Smooth muscle cell (in vitro differentiated cells): ENCODE results near the gene TMCC1. TPM values are rescaled to one million over a fixed set of nuclear protein-coding genes. Genes with fewer than 3 reads are reported as not detected.

Experiments used
- DNase-seq: peaks from one replicate; lab custom pipeline; 2025; ENCODE audit not compliant: unreplicated experiment; lab: John Stamatoyannopoulos, UW
- H2AFZ ChIP-seq: fragments of 200-600 bp; sonication (generic); 2 replicates; pipeline ENCODE4 v1.6.0; 2016; ENCODE audit warnings: antibody characterized with exemption, low read depth, mild to moderate bottlenecking
- H3F3A ChIP-seq: fragments of 200-600 bp; sonication (generic); 2 replicates; pipeline ENCODE4 v1.6.0; 2017; ENCODE audit warnings: antibody characterized with exemption, low read depth
- H3K27ac ChIP-seq: fragments of 200-600 bp; sonication (generic); 2 replicates; pipeline ENCODE4 v1.5.1; 2016; ENCODE audit warnings: low read depth, mild to moderate bottlenecking
- H3K27me3 ChIP-seq: fragments of 200-600 bp; sonication (generic); 2 replicates; pipeline ENCODE4 v1.6.1; 2016; ENCODE audit warnings: low read depth, mild to moderate bottlenecking
- H3K36me3 ChIP-seq: fragments of 200-600 bp; sonication (generic); 2 replicates; pipeline ENCODE4 v1.5.1; 2016; ENCODE audit warnings: low read depth
- H3K4me1 ChIP-seq: fragments of 200-600 bp; sonication (generic); 2 replicates; pipeline ENCODE4 v1.5.1; 2016; ENCODE audit warnings: low read depth
- H3K4me2 ChIP-seq: fragments of 200-600 bp; sonication (generic); 2 replicates; pipeline ENCODE4 v1.6.0; 2016; ENCODE audit warnings: mild to moderate bottlenecking
- H3K4me3 ChIP-seq: fragments of 200-600 bp; sonication (generic); 2 replicates; pipeline ENCODE4 v1.5.1; 2016; ENCODE audit warnings: mild to moderate bottlenecking
- H3K79me2 ChIP-seq: fragments of 200-600 bp; sonication (generic); 2 replicates; pipeline ENCODE4 v1.6.0; 2016; ENCODE audit warnings: low read depth, mild to moderate bottlenecking
- H3K9ac ChIP-seq: fragments of 200-600 bp; sonication (generic); 2 replicates; pipeline ENCODE4 v1.6.0; 2016; ENCODE audit warnings: low read depth
- H3K9me3 ChIP-seq: fragments of 200-600 bp; sonication (generic); replicated peaks from 2 replicates; pipeline ENCODE4 v1.5.1; 2016; ENCODE audit warnings: low read depth
- H4K20me1 ChIP-seq: fragments of 200-600 bp; sonication (generic); 2 replicates; pipeline ENCODE4 v1.6.0; 2016; ENCODE audit warnings: low read depth
- WGBS: methylation state at CpG from one replicate; pipeline ENCODE4 v1.1.7; 2016; ENCODE audit warnings: low lambda C conversion rate; 5-methylcytosine and 5-hydroxymethylcytosine counted together
- polyA plus RNA-seq: library from polyadenylated mRNA; unstranded; fragments of >200 nt; fragmentation: Nextera tagmentation; extraction: Ambion mirVana; gene quantifications from 2 replicates; pipeline ENCODE4 v1.2.1, GENCODE V29; 2016
- small RNA-seq: library from RNA; depleted of rRNA; stranded (forward); fragments of <200 nt; gene quantifications from one replicate; pipeline ENCODE3, GENCODE V24; 2014
- total RNA-seq: library from RNA; depleted of rRNA; stranded (reverse); fragments of >200 nt; gene quantifications from 2 replicates; pipeline ENCODE4 v1.2.3, GENCODE V29; 2014
- TF ChIP-seq, protein P1 (sequence below): fragments of 200-600 bp; sonication (generic); IDR thresholded peaks from 2 replicates; pipeline ENCODE4 v1.5.1; 2017; ENCODE audit warnings: borderline replicate concordance, mild to moderate bottlenecking, antibody characterized with exemption; ENCODE audit not compliant: insufficient read depth, poor library complexity, severe bottlenecking

Gene TMCC1
- total and polyA plus RNA-seq, 2 experiments from 2014 or later, result 5.3 to 17.8 TPM

DNA sequence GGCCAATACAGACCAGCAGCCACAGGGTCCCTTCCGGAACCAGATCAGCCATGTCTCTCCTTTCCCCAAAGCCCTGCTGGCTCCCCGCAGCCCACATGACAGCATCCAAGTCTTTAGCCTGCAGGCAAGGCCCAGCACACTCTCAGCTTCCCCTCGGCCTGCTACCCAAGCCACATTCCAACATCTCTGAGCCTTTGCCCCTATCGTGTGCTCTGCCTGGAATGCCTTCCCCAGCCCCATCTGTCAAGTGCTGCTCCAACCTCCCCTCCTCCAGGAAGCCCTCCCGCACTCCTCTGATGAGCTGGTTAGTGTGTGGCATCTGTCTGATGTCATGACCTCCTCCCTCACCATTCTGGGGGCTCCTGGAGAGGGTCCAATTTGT is 295.5 kb downstream of the TMCC1 start:
- peak overlapping the region; percentile 87 for H3K27ac ChIP-seq
- H3K79me2 ChIP-seq, result peaks cover 87% of the 10 kb centered on the region

More for the DNA sequence above, 295.5 kb downstream of the TMCC1 start:
- no peaks in the 10 kb centered on the region for H3K36me3 ChIP-seq
- H3K27me3 ChIP-seq, result no peaks in the 10 kb centered on the region
- H3K4me1 ChIP-seq, result peaks cover 51% of the 10 kb centered on the region
- H3K4me3 ChIP-seq, result no peak overlapping the region
- DNase-seq, result no peak
- WGBS, result 21% methylated on average over 5 of the region's 5 CpGs
- H3K9ac ChIP-seq, result no peak overlapping the region
- peak overlapping the region; percentile 65 for H3K4me2 ChIP-seq
- TF ChIP-seq, protein P1, sequence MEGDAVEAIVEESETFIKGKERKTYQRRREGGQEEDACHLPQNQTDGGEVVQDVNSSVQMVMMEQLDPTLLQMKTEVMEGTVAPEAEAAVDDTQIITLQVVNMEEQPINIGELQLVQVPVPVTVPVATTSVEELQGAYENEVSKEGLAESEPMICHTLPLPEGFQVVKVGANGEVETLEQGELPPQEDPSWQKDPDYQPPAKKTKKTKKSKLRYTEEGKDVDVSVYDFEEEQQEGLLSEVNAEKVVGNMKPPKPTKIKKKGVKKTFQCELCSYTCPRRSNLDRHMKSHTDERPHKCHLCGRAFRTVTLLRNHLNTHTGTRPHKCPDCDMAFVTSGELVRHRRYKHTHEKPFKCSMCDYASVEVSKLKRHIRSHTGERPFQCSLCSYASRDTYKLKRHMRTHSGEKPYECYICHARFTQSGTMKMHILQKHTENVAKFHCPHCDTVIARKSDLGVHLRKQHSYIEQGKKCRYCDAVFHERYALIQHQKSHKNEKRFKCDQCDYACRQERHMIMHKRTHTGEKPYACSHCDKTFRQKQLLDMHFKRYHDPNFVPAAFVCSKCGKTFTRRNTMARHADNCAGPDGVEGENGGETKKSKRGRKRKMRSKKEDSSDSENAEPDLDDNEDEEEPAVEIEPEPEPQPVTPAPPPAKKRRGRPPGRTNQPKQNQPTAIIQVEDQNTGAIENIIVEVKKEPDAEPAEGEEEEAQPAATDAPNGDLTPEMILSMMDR, result no peak
- no peaks in the 10 kb centered on the region for H3K9me3 ChIP-seq
- peaks cover 25% of the 10 kb centered on the region for H3F3A ChIP-seq
- H4K20me1 ChIP-seq, result peaks cover 30% of the 10 kb centered on the region
- H2AFZ ChIP-seq, result no peak overlapping the region

Small RNAs within 50 kb of the gene (small RNA-seq; reads per million reads assigned to genes)
- gene RF00026 (not detected), gene RNY3P13 (0.11 reads per million)

Other genes with a start within 250 kb of the TMCC1 start
- not detected in 2 replicates for gene TRH, start 81.0 kb upstream of the TMCC1 start, total RNA-seq
- not detected in 2 replicates for gene TRH, start 81.0 kb upstream of the TMCC1 start, polyA plus RNA-seq
- gene ALG1L2, start 188.1 kb upstream of the TMCC1 start, total RNA-seq, result not detected in 2 replicates
- 0.38 and 1.2 TPM in 2 replicates for gene ALG1L2, start 188.1 kb upstream of the TMCC1 start, polyA plus RNA-seq